Measurements from ENCODE around the gene PAOX. TPM values are rescaled to one million over a fixed set of nuclear protein-coding genes. Genes with fewer than 3 reads are reported as not detected.
"Not testable (repeated sequence)": the region's sequence is repeated elsewhere in the genome, so short reads cannot be mapped to it uniquely, and the experiment has no call there.

PAOX gene
- total and polyA plus RNA-seq, 12 donors, result 1.5 to 4.4 (median 3.0) TPM

GRCh38 chr10:133422807-133423771 is 44.0 kb downstream of the PAOX start:
- Histone ChIP-seq H3K27ac (no peak overlapping the region), H3K27me3 (peaks cover 0 to 21% (median 5%) of the 10 kb centered on the region in 7 donors), H3K4me3 (peak overlapping the region in 3 of 10 donors; percentile 12 to 29 (median 18)), H3K4me1 (peaks cover 0 to 5% (median 0%) of the 10 kb centered on the region in 9 donors), H3K9me3 (peaks cover 0 to 2% (median 0%) of the 10 kb centered on the region in 11 donors), H3K36me3 (peaks cover 0 to 35% (median 9%) of the 10 kb centered on the region in 9 donors)
- peak in 4 of 8 donors; percentile 7 to 28 (median 24) for ATAC-seq
- TF ChIP-seq CTCF (IDR thresholded peaks at IDR 0.05), result no peak
- peak in 1 of 2 donors; percentile 15 for DNase-seq
- 17 to 18% methylated on average over 77 to 88 of the region's 88 CpGs for WGBS, 2 donors
- intact Hi-C loops (cut with DNase I), result loop anchor here in 1 of 10 donors (5.0 kb wide), 1 partner anchor 149 kb away; no protein-coding TSS in a partner anchor

DNA sequence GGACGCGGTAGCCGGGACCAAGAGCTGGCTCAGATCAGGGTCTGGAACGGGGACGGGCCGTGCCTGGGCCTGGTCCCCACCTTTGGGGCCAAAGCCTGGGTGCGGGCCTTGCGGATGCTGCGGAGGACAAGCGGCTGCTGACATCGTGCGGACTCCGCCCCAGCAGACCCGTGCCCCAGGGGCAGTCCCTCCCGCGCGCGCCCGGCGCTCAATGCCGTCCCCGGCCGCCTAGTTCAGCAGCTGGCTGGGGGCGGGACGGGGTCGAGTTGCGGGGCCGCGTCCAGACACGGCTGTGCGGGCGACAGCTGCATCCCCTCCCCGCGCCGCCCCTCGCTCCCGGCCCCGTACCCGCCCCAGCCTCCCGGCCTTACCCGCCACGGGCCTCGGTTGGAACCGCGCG is 45.0 kb downstream of the PAOX start:
- peak in 1 of 2 donors; percentile 3 for DNase-seq
- H3K27me3 ChIP-seq, result peaks cover 0 to 21% (median 5%) of the 10 kb centered on the region in 7 donors
- not testable (repeated sequence) for H3K27ac ChIP-seq, H3K4me1 ChIP-seq
- H3K36me3 ChIP-seq, result peaks cover 0 to 25% (median 7%) of the 10 kb centered on the region in 9 donors
- no CpG with 5 or more reads among the region's 46 CpGs for WGBS, 2 donors
- H3K9me3 ChIP-seq, result peaks cover 0 to 12% (median 2%) of the 10 kb centered on the region in 11 donors
- ATAC-seq, result peak in 3 of 8 donors; percentile 5 to 27 (median 11)
- intact Hi-C loops (cut with DNase I), result loop anchor here in 1 of 10 donors (5.0 kb wide), 1 partner anchor 148 kb away; no protein-coding TSS in a partner anchor
- peak overlapping the region in 1 of 10 donors; percentile 19 for H3K4me3 ChIP-seq

- H3K9me3 ChIP-seq, result peaks cover 0 to 17% (median 3%) of the 10 kb centered on the region in 11 donors
- DNase-seq (peak in 1 of 2 donors; percentile 8), ATAC-seq (peak in 2 of 8 donors; percentile 14 to 42)
- intact Hi-C loops (cut with DNase I), result loop anchor here in 1 of 10 donors (5.0 kb wide), 1 partner anchor 148 kb away; no protein-coding TSS in a partner anchor
- H3K4me3 ChIP-seq, result peak within 1 kb of the TSS in 3 of 10 donors; percentile 18 to 29 (median 19)
- H3K27me3 ChIP-seq, result peaks cover 0 to 21% (median 5%) of the 10 kb centered on the region in 7 donors
- H3K27ac ChIP-seq, H3K4me1 ChIP-seq: not testable (repeated sequence)
- WGBS, 2 donors, result 0 to 5% methylated on average over 2 to 12 of the region's 37 CpGs
- H3K36me3 ChIP-seq, result peaks cover 0 to 20% (median 7%) of the 10 kb centered on the region in 9 donors
Observed at GRCh38 chr10:133424601-133425000, 45.5 kb downstream of the PAOX start, which contains the start of gene SPRN. Gene SPRN (minus strand): TSS chr10:133424625. CDS start chr10:133423681, 944 bp downstream.

GRCh38 chr10:133429571-133429970 is 50.5 kb downstream of the PAOX start:
- not testable (repeated sequence) for ATAC-seq, H3K4me1 ChIP-seq, H3K4me3 ChIP-seq

GRCh38 chr10:133431888-133432613 is 53.0 kb downstream of the PAOX start:
- H3K4me3 ChIP-seq; H3K27ac ChIP-seq; H3K36me3 ChIP-seq; intact Hi-C loops (cut with DNase I); DNase-seq; H3K27me3 ChIP-seq; H3K4me1 ChIP-seq: not testable (repeated sequence)
- peak in 5 of 8 donors; percentile 4 to 68 (median 17) for ATAC-seq
- H3K9me3 ChIP-seq, result peaks cover 0 to 21% (median 3%) of the 10 kb centered on the region in 11 donors
- WGBS, 2 donors, result 67 to 70% methylated on average over 5 to 6 of the region's 9 CpGs

More at GRCh38 chr10:133429571-133429970, 50.5 kb downstream of the PAOX start:
- WGBS, 2 donors, result 85 to 90% methylated on average over 4 of the region's 4 CpGs
- H3K27ac ChIP-seq; H3K36me3 ChIP-seq; DNase-seq; intact Hi-C loops (cut with DNase I); H3K27me3 ChIP-seq: not testable (repeated sequence)
- H3K9me3 ChIP-seq, result peaks cover 0 to 17% (median 3%) of the 10 kb centered on the region in 11 donors

DNA sequence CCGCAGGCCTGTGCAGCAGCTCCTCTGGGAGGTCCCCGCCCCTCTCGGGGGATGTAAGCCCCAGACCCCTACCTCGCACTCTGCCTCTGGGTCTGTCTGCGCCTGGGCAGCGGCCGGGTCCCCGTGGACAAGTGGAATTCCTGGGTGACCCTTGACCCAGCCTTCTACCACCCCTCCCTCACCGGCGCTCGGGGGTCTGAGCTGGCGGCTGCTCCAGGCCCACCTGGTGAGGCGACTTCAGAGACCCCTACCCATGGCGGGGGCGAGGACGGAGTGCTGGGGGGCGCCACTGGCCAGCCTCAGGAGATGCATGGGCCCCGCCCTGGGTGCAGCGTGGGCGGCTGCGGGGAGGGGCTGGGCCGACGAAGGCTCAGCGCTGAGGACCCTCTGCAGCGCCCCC is 53.7 kb downstream of the PAOX start:
- DNase-seq; H3K4me3 ChIP-seq; H3K4me1 ChIP-seq; H3K36me3 ChIP-seq; H3K27me3 ChIP-seq; intact Hi-C loops (cut with DNase I); H3K27ac ChIP-seq: not testable (repeated sequence)
- WGBS, 2 donors, result 78 to 89% methylated on average over 4 to 7 of the region's 25 CpGs
- peaks cover 0 to 21% (median 3%) of the 10 kb centered on the region in 11 donors for H3K9me3 ChIP-seq
- peak in 2 of 8 donors; percentile 38 to 44 for ATAC-seq

All from heart right ventricle (tissue), 16 donors.